Spleen (tissue), 11 donors: ENCODE measurements around the gene VSX2. TPM values are rescaled to one million over a fixed set of nuclear protein-coding genes. Genes with fewer than 3 reads are reported as not detected.

Source experiments
- DNase-seq: peaks from one replicate; pipeline ENCODE4 v3.0.0-alpha.2; 2020
- H3K27ac ChIP-seq, 8 donors: fragments of 200-600 bp; sonication (generic) in 7 of 8; 1 replicate in 4 of 8; 2 replicates in 4 of 8; pipeline versions ENCODE4 v1.5.0 to v1.8.0; 2016 to 2021; ENCODE audit warnings: inconsistent platforms in 4 of 8, mild to moderate bottlenecking in 4 of 8, moderate library complexity in 1 of 8
- H3K27me3 ChIP-seq, 7 donors: fragments of 200-600 bp; sonication (generic) in 6 of 7; replicated peaks in 1 of 7; 1 replicate in 4 of 7; 2 replicates in 3 of 7; pipeline versions ENCODE4 v1.5.0 to v1.8.0; 2016 to 2021; ENCODE audit warnings: inconsistent platforms in 3 of 7, mild to moderate bottlenecking in 1 of 7
- H3K36me3 ChIP-seq, 6 donors: fragments of 200-600 bp; sonication (generic) in 5 of 6; 1 replicate in 4 of 6; 2 replicates in 2 of 6; pipeline versions ENCODE4 v1.5.0 to v1.8.0; 2016 to 2021; ENCODE audit warnings: inconsistent platforms in 2 of 6
- H3K4me1 ChIP-seq, 6 donors: fragments of 200-600 bp; sonication (generic) in 5 of 6; 1 replicate in 3 of 6; 2 replicates in 3 of 6; pipeline versions ENCODE4 v1.5.0 to v1.8.0; 2016 to 2021; ENCODE audit warnings: inconsistent platforms in 3 of 6
- H3K4me3 ChIP-seq, 8 donors: fragments of 200-600 bp; sonication (generic) in 7 of 8; 1 replicate in 4 of 8; 2 replicates in 4 of 8; pipeline versions ENCODE4 v1.5.0 to v1.8.0; 2016 to 2021; ENCODE audit warnings: inconsistent platforms in 4 of 8, mild to moderate bottlenecking in 4 of 8, moderate library complexity in 2 of 8
- H3K9me3 ChIP-seq, 8 donors: fragments of 200-600 bp; sonication (generic) in 7 of 8; 1 replicate in 4 of 8; 2 replicates in 4 of 8; pipeline versions ENCODE4 v1.5.0 to v1.8.0; 2016 to 2021; ENCODE audit warnings: inconsistent platforms in 4 of 8
- CTCF ChIP-seq, 11 experiments: fragments of 200-600 bp in 7 of 11; fragments of 450-650 bp in 4 of 11; sonication (generic) in 4 of 11; IDR thresholded peaks in 8 of 11; conservative IDR thresholded peaks in 3 of 11; 1 replicate in 7 of 11; 2 replicates in 4 of 11; pipeline versions ENCODE4 v1.4.0 to v1.8.0; 2016 to 2021; ENCODE audit warnings: antibody characterized with exemption in 11 of 11, inconsistent platforms in 4 of 11, mild to moderate bottlenecking in 1 of 11
- POLR2A ChIP-seq, 3 donors: fragments of 450-650 bp; IDR thresholded peaks; one replicate each; pipeline ENCODE4 v1.5.1; 2017; ENCODE audit warnings: antibody characterized with exemption in 3 of 3, mild to moderate bottlenecking in 1 of 3
- POLR2AphosphoS5 ChIP-seq, 3 donors: sonication (generic); formaldehyde crosslinking; IDR thresholded peaks; one replicate each; pipeline ENCODE4 v1.5.1; 2017; ENCODE audit warnings: antibody characterized with exemption in 3 of 3
- WGBS, 5 donors: extraction: QIAGEN DNeasy Blood & Tissue Kit in 3 of 5; methylation state at CpG; one replicate each; pipeline versions ENCODE4 v1.1.5 to v1.1.7; 2013 to 2018; 5-methylcytosine and 5-hydroxymethylcytosine counted together
- intact Hi-C: fragments of 100-400 bp; cut with DNase I; formaldehyde crosslinking; loops from one replicate; pipeline ENCODE4 v1.15.0; 2023; ENCODE audit warnings: low total_unique reads
- polyA plus RNA-seq, 3 donors: library from polyadenylated mRNA; stranded (reverse); fragments of 200-250 nt; gene quantifications; one replicate each; pipeline ENCODE4 v1.2.1, GENCODE V29; 2013
- total RNA-seq, 7 donors: library from RNA; depleted of rRNA in 3 of 7; stranded (reverse); fragments of >200 nt in 3 of 7; fragmentation: NEBNext Ultra II Directional in 4 of 7; extraction: Animal tissue kit (Norgen Biotek cat#: 25700) in 4 of 7; gene quantifications; one replicate each; pipeline versions ENCODE4 v1.1.0 to v1.2.1, GENCODE V29; 2016 to 2021
- donor health status: healthy with polysubstance abuse.
- donor health status: DM: no; HTN: no; CAD: no; lungs with moderate emphysema.
- donor health status: DM: no; HTN: no; CAD: no.
- donor health status: Bipolar disorder and iron deficiency.
- donor health status: healthy.
- donor health status: DM: no; HTN: no; CAD: no.
- donor health status: DM: yes; HTN: yes; CAD: no.

Gene VSX2
- total and polyA plus RNA-seq, 10 donors, result not detected

DNA sequence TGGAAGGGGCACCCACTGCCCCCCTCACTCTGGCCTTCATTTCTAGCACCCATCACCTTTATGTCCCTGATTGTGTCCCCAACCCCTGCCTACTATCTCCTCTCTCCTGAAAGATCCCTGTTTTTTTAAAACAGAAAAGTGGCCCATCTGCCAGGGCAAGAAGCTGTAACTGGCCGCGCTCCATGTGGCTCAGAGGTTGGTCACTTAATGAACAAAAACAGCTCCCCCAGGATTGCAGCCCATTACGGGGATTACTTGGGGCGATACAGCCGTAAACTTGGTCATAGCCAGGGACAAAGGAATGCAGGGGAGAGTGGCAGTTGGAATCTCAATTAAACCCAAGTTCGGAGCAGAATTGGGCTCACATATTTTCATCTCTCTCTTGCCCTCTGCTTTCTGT is 34.8 kb upstream of the VSX2 start:
- DNase-seq, result no peak
- intact Hi-C loops, result no loop called here
- Histone ChIP-seq H3K36me3 (peaks cover 0 to 49% (median 18%) of the 10 kb centered on the region in 6 donors), H3K4me1 (no peaks in the 10 kb centered on the region), H3K4me3 (no peak overlapping the region), H3K9me3 (no peaks in the 10 kb centered on the region), H3K27ac (no peak overlapping the region), H3K27me3 (no peaks in the 10 kb centered on the region)
- no peak for TF ChIP-seq POLR2A (IDR thresholded peaks at IDR 0.05)
- TF ChIP-seq POLR2AphosphoS5 (IDR thresholded peaks at IDR 0.05), result no peak
- TF ChIP-seq CTCF (IDR thresholded peaks at IDR 0.05 in 8 of 11, conservative IDR thresholded peaks at IDR 0.05 in 3 of 11), result no peak
- 86 to 97% (median 97%) methylated on average over 6 of the region's 6 CpGs for WGBS, 5 donors

DNA sequence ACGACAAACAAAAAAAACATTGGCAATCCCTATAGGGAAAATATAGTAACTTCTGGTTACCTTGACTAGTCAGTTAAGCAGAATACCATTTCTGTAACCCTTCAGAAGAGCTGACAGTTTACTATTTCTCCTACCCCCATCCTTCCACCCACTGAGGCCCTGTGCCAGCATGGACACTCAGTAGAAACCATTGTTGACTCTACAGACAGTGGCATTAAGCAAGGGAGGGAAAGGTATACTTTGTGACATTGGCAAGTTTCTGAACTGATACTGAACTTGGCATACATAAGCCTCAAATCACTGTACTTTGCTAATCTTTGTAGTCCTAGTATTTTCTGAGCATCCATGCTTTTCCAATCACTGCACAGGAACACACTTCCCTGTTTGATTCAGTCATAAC is 33.4 kb upstream of the VSX2 start:
- no peak overlapping the region for H3K27ac ChIP-seq
- H3K27me3 ChIP-seq, result no peaks in the 10 kb centered on the region
- no peak for DNase-seq
- no peak overlapping the region for H3K4me3 ChIP-seq
- peaks cover 0 to 35% (median 12%) of the 10 kb centered on the region in 6 donors for H3K36me3 ChIP-seq
- 77 to 97% (median 93%) methylated on average over 1 of the region's 1 CpG for WGBS, 5 donors
- H3K4me1 ChIP-seq, result no peaks in the 10 kb centered on the region
- intact Hi-C loops, result no loop called here
- H3K9me3 ChIP-seq, result no peaks in the 10 kb centered on the region
- TF ChIP-seq POLR2A (IDR thresholded peaks at IDR 0.05) (no peak), CTCF (IDR thresholded peaks at IDR 0.05 in 8 of 11, conservative IDR thresholded peaks at IDR 0.05 in 3 of 11) (no peak)

DNA sequence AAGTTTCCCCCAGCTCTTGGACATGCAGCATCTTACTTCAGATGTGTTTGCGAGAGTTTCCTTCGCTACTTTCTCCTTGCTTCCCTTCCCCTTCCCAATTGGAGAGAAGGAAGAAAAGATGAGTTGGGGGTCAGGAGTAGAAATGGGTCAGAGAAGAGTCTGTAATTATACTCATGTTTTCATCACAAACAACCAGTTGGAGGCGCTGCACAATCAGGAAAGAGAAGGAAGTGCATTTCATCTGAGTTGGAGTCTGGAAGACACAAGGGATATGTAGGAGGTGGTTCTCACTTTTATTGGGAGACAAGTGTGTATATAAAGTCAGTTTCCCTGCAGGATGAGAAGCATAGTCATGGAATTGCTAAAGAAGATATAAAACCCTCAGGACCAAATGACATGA is 31.3 kb upstream of the VSX2 start:
- Histone ChIP-seq H3K27me3 (no peaks in the 10 kb centered on the region), H3K9me3 (no peaks in the 10 kb centered on the region), H3K27ac (no peak overlapping the region), H3K4me3 (no peak overlapping the region), H3K4me1 (no peaks in the 10 kb centered on the region), H3K36me3 (peaks cover 0 to 16% (median 6%) of the 10 kb centered on the region in 6 donors)
- intact Hi-C loops, result no loop called here
- TF ChIP-seq POLR2A (IDR thresholded peaks at IDR 0.05) (no peak), CTCF (IDR thresholded peaks at IDR 0.05 in 8 of 11, conservative IDR thresholded peaks at IDR 0.05 in 3 of 11) (no peak), POLR2AphosphoS5 (IDR thresholded peaks at IDR 0.05) (no peak)
- 72 to 84% (median 75%) methylated on average over 3 of the region's 3 CpGs for WGBS, 5 donors
- DNase-seq, result no peak

GRCh38 chr14:74208642-74209041 is 30.6 kb upstream of the VSX2 start:
- Histone ChIP-seq H3K4me3 (no peak overlapping the region), H3K9me3 (no peaks in the 10 kb centered on the region), H3K27me3 (no peaks in the 10 kb centered on the region), H3K27ac (no peak overlapping the region), H3K36me3 (peaks cover 0 to 9% (median under 1%) of the 10 kb centered on the region in 6 donors), H3K4me1 (no peaks in the 10 kb centered on the region)
- 71 to 80% (median 76%) methylated on average over 8 of the region's 8 CpGs for WGBS, 5 donors
- intact Hi-C loops, result no loop called here
- TF ChIP-seq CTCF (IDR thresholded peaks at IDR 0.05 in 8 of 11, conservative IDR thresholded peaks at IDR 0.05 in 3 of 11), result no peak
- TF ChIP-seq POLR2AphosphoS5 (IDR thresholded peaks at IDR 0.05), result no peak
- no peak for TF ChIP-seq POLR2A (IDR thresholded peaks at IDR 0.05)
- no peak for DNase-seq
